DOHH2 (cell line): ENCODE results near the gene HRH4.

Experiments used
- H3F3A ChIP-seq: fragments of 200-600 bp; sonication (generic), shearing (Covaris generic); 2 replicates; pipeline ENCODE4 v1.6.0; 2016; ENCODE audit warnings: antibody characterized with exemption, mild to moderate bottlenecking; ENCODE audit not compliant: control insufficient read depth, insufficient read depth
- H3K27ac ChIP-seq: fragments of 200-600 bp; sonication (generic); 2 replicates; pipeline ENCODE4 v1.5.1; 2014; ENCODE audit warnings: low read depth, mild to moderate bottlenecking, low read length, moderate library complexity
- H3K27me3 ChIP-seq: fragments of 200-600 bp; sonication (generic); 2 replicates; pipeline ENCODE4 v1.6.1; 2014; ENCODE audit warnings: mild to moderate bottlenecking, low read length, mixed read lengths; ENCODE audit not compliant: control insufficient read depth
- H3K36me3 ChIP-seq: fragments of 200-600 bp; sonication (generic); 2 replicates; pipeline ENCODE4 v1.6.1; 2014; ENCODE audit warnings: mild to moderate bottlenecking, low read length, moderate library complexity, mixed read lengths; ENCODE audit not compliant: control insufficient read depth
- H3K4me1 ChIP-seq: fragments of 200-600 bp; sonication (generic); 2 replicates; pipeline ENCODE4 v1.6.1; 2014; ENCODE audit warnings: mild to moderate bottlenecking, low read length, mixed read lengths; ENCODE audit not compliant: control insufficient read depth
- H3K4me2 ChIP-seq: fragments of 200-600 bp; sonication (generic); 2 replicates; pipeline ENCODE4 v1.6.0; 2014; ENCODE audit warnings: mild to moderate bottlenecking, low read length, moderate library complexity
- H3K4me3 ChIP-seq: fragments of 200-600 bp; sonication (generic); 2 replicates; pipeline ENCODE4 v1.5.1; 2014; ENCODE audit warnings: mild to moderate bottlenecking, low read length, mixed read lengths
- H3K79me2 ChIP-seq: fragments of 200-600 bp; sonication (generic); 2 replicates; pipeline ENCODE4 v1.6.1; 2014; ENCODE audit warnings: mild to moderate bottlenecking, low read length, mixed read lengths; ENCODE audit not compliant: control insufficient read depth
- H3K9me2 ChIP-seq: fragments of 200-600 bp; sonication (generic); replicated peaks from 2 replicates; pipeline ENCODE4 v1.6.1; 2014; ENCODE audit warnings: mild to moderate bottlenecking, low read length, mixed read lengths; ENCODE audit not compliant: control insufficient read depth
- H3K9me3 ChIP-seq: fragments of 200-600 bp; sonication (generic); 2 replicates; pipeline ENCODE4 v1.6.1; 2014; ENCODE audit warnings: antibody characterized with exemption, low read length, mixed read lengths; ENCODE audit not compliant: control insufficient read depth, insufficient read depth
- H4K20me1 ChIP-seq: fragments of 200-600 bp; sonication (generic); 2 replicates; pipeline ENCODE4 v1.6.0; 2014; ENCODE audit warnings: low read depth, mild to moderate bottlenecking, antibody characterized with exemption, low read length, moderate library complexity; ENCODE audit not compliant: control insufficient read depth, insufficient read depth
- EZH2phosphoT487 ChIP-seq: fragments of 200-600 bp; sonication (generic); IDR thresholded peaks from 2 replicates; pipeline ENCODE4 v1.6.1; 2017; ENCODE audit warnings: borderline replicate concordance, mild to moderate bottlenecking, antibody characterized with exemption, low read length, moderate library complexity, mixed read lengths
- TF ChIP-seq, protein P1 (sequence below): fragments of 200-600 bp; sonication (generic); IDR thresholded peaks from one replicate; pipeline ENCODE4 v1.5.1; 2014; ENCODE audit warnings: antibody characterized with exemption, mild to moderate bottlenecking, low read depth, low read length; ENCODE audit not compliant: poor library complexity, severe bottlenecking

Gene HRH4

GRCh38 chr18:24428709-24429108 is 31.7 kb upstream of the HRH4 start:
- Histone ChIP-seq H3K4me1 (peaks cover 13% of the 10 kb centered on the region), H3K9me3 (no peaks in the 10 kb centered on the region; the same call in 1 of the 2 replicates), H3K4me3 (no peak overlapping the region), H4K20me1 (no peaks in the 10 kb centered on the region), H3F3A (no peaks in the 10 kb centered on the region), H3K9me2 (no peaks in the 10 kb centered on the region), H3K36me3 (no peaks in the 10 kb centered on the region), H3K27me3 (peaks cover 5% of the 10 kb centered on the region; the same call in 1 of the 2 replicates), H3K79me2 (no peaks in the 10 kb centered on the region), H3K27ac (no peak overlapping the region), H3K4me2 (no peak overlapping the region)
- no peak for TF ChIP-seq EZH2phosphoT487
- TF ChIP-seq, protein P1, sequence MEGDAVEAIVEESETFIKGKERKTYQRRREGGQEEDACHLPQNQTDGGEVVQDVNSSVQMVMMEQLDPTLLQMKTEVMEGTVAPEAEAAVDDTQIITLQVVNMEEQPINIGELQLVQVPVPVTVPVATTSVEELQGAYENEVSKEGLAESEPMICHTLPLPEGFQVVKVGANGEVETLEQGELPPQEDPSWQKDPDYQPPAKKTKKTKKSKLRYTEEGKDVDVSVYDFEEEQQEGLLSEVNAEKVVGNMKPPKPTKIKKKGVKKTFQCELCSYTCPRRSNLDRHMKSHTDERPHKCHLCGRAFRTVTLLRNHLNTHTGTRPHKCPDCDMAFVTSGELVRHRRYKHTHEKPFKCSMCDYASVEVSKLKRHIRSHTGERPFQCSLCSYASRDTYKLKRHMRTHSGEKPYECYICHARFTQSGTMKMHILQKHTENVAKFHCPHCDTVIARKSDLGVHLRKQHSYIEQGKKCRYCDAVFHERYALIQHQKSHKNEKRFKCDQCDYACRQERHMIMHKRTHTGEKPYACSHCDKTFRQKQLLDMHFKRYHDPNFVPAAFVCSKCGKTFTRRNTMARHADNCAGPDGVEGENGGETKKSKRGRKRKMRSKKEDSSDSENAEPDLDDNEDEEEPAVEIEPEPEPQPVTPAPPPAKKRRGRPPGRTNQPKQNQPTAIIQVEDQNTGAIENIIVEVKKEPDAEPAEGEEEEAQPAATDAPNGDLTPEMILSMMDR: no peak

- Histone ChIP-seq H3K27ac (no peak overlapping the region), H4K20me1 (no peaks in the 10 kb centered on the region), H3K4me2 (no peak overlapping the region), H3K9me3 (no peaks in the 10 kb centered on the region; the same call in 1 of the 2 replicates), H3K4me1 (peaks cover 13% of the 10 kb centered on the region), H3K4me3 (no peak overlapping the region), H3K9me2 (no peaks in the 10 kb centered on the region), H3K36me3 (no peaks in the 10 kb centered on the region), H3K27me3 (peaks cover 5% of the 10 kb centered on the region; the same call in 1 of the 2 replicates), H3F3A (no peaks in the 10 kb centered on the region), H3K79me2 (no peaks in the 10 kb centered on the region)
- no peak for TF ChIP-seq EZH2phosphoT487
- TF ChIP-seq, protein P1: no peak
These were observed 31.2 kb upstream of the HRH4 start for GRCh38 chr18:24429188-24429587.

- no peak overlapping the region for H3K27ac ChIP-seq
- H3K9me2 ChIP-seq: no peaks in the 10 kb centered on the region
- no peaks in the 10 kb centered on the region for H3F3A ChIP-seq
- H3K36me3 ChIP-seq: no peaks in the 10 kb centered on the region
- H3K79me2 ChIP-seq: no peaks in the 10 kb centered on the region
- H3K4me2 ChIP-seq: no peak overlapping the region
- H3K27me3 ChIP-seq: no peaks in the 10 kb centered on the region
- no peaks in the 10 kb centered on the region; the same call in 1 of the 2 replicates for H3K4me1 ChIP-seq
- TF ChIP-seq EZH2phosphoT487: no peak
- TF ChIP-seq, protein P1: no peak
- H3K4me3 ChIP-seq: no peak overlapping the region
- no peaks in the 10 kb centered on the region for H4K20me1 ChIP-seq
- no peaks in the 10 kb centered on the region for H3K9me3 ChIP-seq
These were observed 27.8 kb upstream of the HRH4 start for GRCh38 chr18:24432618-24433017.

DNA sequence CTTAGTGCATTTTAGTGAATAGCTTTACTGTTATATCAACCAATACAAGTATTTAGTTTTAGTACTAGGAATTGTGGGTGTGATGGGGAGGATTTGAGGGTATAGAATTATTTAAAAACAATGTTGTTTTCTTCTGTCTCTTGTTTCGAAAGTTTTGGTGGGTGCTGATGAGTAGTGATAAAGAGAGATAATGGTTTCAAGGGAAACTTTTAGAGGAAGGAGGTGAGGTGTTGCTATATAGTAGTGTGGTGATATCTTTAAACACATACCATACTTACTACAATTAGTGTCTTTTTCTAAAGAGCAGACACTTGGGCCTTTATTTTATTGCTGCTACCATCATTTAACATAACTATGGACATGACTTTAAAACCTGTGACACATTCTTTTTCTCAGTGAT is 23.5 kb upstream of the HRH4 start:
- Histone ChIP-seq H3K4me3 (no peak overlapping the region), H3K27me3 (no peaks in the 10 kb centered on the region), H4K20me1 (no peaks in the 10 kb centered on the region), H3K9me2 (no peaks in the 10 kb centered on the region), H3K36me3 (no peaks in the 10 kb centered on the region), H3K4me1 (no peaks in the 10 kb centered on the region), H3K79me2 (no peaks in the 10 kb centered on the region), H3K9me3 (no peaks in the 10 kb centered on the region), H3F3A (no peaks in the 10 kb centered on the region), H3K27ac (no peak overlapping the region), H3K4me2 (no peak overlapping the region)
- TF ChIP-seq, protein P1: no peak
- TF ChIP-seq EZH2phosphoT487: no peak
